ENCODE measurements around the gene LGALSL. TPM values are rescaled to one million over a fixed set of nuclear protein-coding genes. Genes with fewer than 3 reads are reported as not detected.

LGALSL gene
- total RNA-seq, 1 experiment from 2014 or later = 14.2 TPM

DNA sequence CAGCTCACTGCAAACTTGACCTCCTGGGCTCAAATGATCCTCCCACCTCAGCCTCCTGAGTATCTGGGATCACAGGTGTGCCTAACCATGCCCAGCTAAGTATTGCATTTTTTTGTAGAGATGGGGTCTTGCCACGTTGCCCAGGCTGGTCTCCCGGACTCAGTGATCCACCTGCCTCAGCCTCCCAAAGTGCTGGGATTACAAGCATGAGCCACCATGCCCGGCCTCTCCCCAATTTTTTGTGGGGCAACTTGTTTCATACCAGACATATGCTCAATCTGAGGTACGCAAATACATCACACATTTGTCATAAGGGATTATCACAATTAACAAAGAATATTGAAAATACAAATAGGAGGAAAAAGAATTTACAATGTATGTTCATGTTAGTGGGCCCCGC is 27.7 kb downstream of the LGALSL start:
- no peak for DNase-seq (ENCODE audit: low read depth, low spot score)
- no TSS peak for BruUV-seq (replicated peaks)
- Histone ChIP-seq H4K20me1 (ENCODE audit: insufficient read depth) (no peaks in the 10 kb centered on the region), H3K4me2 (ENCODE audit: low read length) (no peak overlapping the region), H3K9ac (ENCODE audit: low read length) (no peak overlapping the region), H3K9me2 (ENCODE audit: insufficient read depth) (no peaks in the 10 kb centered on the region), H3K4me1 (ENCODE audit: control insufficient read depth in 1 of 2, insufficient read depth in 2 of 2, low read length in 2 of 2) (peaks cover 0 to 5% of the 10 kb centered on the region in 2 experiments; a peak in 1 of 4 replicates), H3K9me3 (ENCODE audit: control insufficient read depth in 1 of 2, insufficient read depth in 1 of 2, low read depth in 1 of 2, low read length in 2 of 2) (no peaks in the 10 kb centered on the region), H3K4me3 (replicated peaks in 1 of 2; ENCODE audit: low read depth in 1 of 2, low read length in 2 of 2) (no peak overlapping the region), H3K27ac (ENCODE audit: low read depth, low read length) (no peak overlapping the region), H3K36me3 (ENCODE audit: control insufficient read depth in 1 of 2, insufficient read depth in 2 of 2, low read length in 2 of 2) (no peaks in the 10 kb centered on the region), H3K27me3 (ENCODE audit: insufficient read depth, low read length) (no peaks in the 10 kb centered on the region; the same call in 1 of the 2 replicates), H3K79me2 (ENCODE audit: insufficient read depth, low read length) (no peaks in the 10 kb centered on the region), H2AFZ (ENCODE audit: low read depth, low read length, poor library complexity, severe bottlenecking) (no peak overlapping the region)
- ChIA-PET CTCF (interaction anchor here (3.2 kb wide), 1 partner anchor 151 kb away, joined by 7 read pairs; no protein-coding TSS in a partner anchor), RAD21 (ENCODE audit: low non-redundant PET in 1 of 2, low total read pairs in 2 of 2, uncharacterized antibody in 2 of 2, unreplicated experiment in 2 of 2) (no interaction called here), POLR2A (no interaction called here)
- no peak for ATAC-seq
- intact Hi-C loops (cut with micrococcal nuclease) = no loop called here
- no peak for TF ChIP-seq RAD21 (IDR thresholded peaks at IDR 0.05; ENCODE audit: low read depth)
- no peak for TF ChIP-seq YY1 (IDR thresholded peaks at IDR 0.05; ENCODE audit: extremely low read depth, insufficient replicate concordance, low read depth, low read length)

DNA sequence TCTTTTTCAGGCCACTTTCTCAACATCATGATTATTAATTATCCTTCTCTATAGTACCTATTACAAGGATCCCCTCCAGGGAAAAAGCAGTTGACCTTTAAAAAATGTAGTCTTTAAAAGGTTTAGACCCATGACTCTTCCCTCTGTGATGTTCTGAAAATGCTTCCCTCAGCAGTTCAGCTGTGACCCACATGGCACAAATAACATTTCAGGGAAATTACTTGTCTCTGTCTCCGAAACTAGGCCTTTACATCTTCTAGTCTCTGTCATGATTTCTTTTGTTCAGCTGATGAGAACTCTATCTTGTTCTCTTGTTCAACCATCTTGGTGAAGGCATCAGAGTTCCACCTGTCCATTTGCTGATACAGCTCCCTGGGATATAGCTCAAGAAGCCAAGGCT is 28.3 kb downstream of the LGALSL start:
- H3K4me2 ChIP-seq (ENCODE audit: low read length) = no peak overlapping the region
- intact Hi-C loops (cut with micrococcal nuclease) = no loop called here
- no peak overlapping the region for H2AFZ ChIP-seq (ENCODE audit: low read depth, low read length, poor library complexity, severe bottlenecking)
- ATAC-seq (no peak), DNase-seq (ENCODE audit: low read depth, low spot score) (no peak)
- ChIA-PET POLR2A (no interaction called here), RAD21 (ENCODE audit: low non-redundant PET in 1 of 2, low total read pairs in 2 of 2, uncharacterized antibody in 2 of 2, unreplicated experiment in 2 of 2) (no interaction called here), CTCF (interaction anchor here (1.2 to 3.2 kb wide), 2 partner anchors 42 to 151 kb away, joined by 3 to 7 read pairs; partner anchors contain the start of gene AFTPH)
- H3K4me1 ChIP-seq (ENCODE audit: control insufficient read depth in 1 of 2, insufficient read depth in 2 of 2, low read length in 2 of 2) = peaks cover 0 to 5% of the 10 kb centered on the region in 2 experiments; a peak in 1 of 4 replicates
- no peak overlapping the region for H3K9ac ChIP-seq (ENCODE audit: low read length)
- H3K27ac ChIP-seq (ENCODE audit: low read depth, low read length) = no peak overlapping the region
- H3K36me3 ChIP-seq (ENCODE audit: control insufficient read depth in 1 of 2, insufficient read depth in 2 of 2, low read length in 2 of 2) = no peaks in the 10 kb centered on the region
- BruUV-seq (replicated peaks) = no TSS peak
- no peaks in the 10 kb centered on the region for H4K20me1 ChIP-seq (ENCODE audit: insufficient read depth)
- no peaks in the 10 kb centered on the region for H3K9me2 ChIP-seq (ENCODE audit: insufficient read depth)
- no peaks in the 10 kb centered on the region for H3K79me2 ChIP-seq (ENCODE audit: insufficient read depth, low read length)
- H3K9me3 ChIP-seq (ENCODE audit: control insufficient read depth in 1 of 2, insufficient read depth in 1 of 2, low read depth in 1 of 2, low read length in 2 of 2) = no peaks in the 10 kb centered on the region
- no peak overlapping the region for H3K4me3 ChIP-seq (replicated peaks in 1 of 2; ENCODE audit: low read depth in 1 of 2, low read length in 2 of 2)
- H3K27me3 ChIP-seq (ENCODE audit: insufficient read depth, low read length) = no peaks in the 10 kb centered on the region; the same call in 1 of the 2 replicates
- no peak for TF ChIP-seq FOSL1 (IDR thresholded peaks at IDR 0.05; ENCODE audit: low read depth)
- no peak for TF ChIP-seq EZH2phosphoT487 (IDR thresholded peaks at IDR 0.05; ENCODE audit: borderline replicate concordance)
- TF ChIP-seq ELF1 (IDR thresholded peaks at IDR 0.05; ENCODE audit: borderline replicate concordance, low read depth) = no peak
- TF ChIP-seq ZNF274 (IDR thresholded peaks at IDR 0.05; ENCODE audit: low read depth, low read length) = no peak
- no peak for TF ChIP-seq CBX3 (IDR thresholded peaks at IDR 0.05; ENCODE audit: low read depth)
- TF ChIP-seq, protein P1, sequence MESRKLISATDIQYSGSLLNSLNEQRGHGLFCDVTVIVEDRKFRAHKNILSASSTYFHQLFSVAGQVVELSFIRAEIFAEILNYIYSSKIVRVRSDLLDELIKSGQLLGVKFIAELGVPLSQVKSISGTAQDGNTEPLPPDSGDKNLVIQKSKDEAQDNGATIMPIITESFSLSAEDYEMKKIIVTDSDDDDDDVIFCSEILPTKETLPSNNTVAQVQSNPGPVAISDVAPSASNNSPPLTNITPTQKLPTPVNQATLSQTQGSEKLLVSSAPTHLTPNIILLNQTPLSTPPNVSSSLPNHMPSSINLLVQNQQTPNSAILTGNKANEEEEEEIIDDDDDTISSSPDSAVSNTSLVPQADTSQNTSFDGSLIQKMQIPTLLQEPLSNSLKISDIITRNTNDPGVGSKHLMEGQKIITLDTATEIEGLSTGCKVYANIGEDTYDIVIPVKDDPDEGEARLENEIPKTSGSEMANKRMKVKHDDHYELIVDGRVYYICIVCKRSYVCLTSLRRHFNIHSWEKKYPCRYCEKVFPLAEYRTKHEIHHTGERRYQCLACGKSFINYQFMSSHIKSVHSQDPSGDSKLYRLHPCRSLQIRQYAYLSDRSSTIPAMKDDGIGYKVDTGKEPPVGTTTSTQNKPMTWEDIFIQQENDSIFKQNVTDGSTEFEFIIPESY (IDR thresholded peaks at IDR 0.05; ENCODE audit: extremely low read depth, insufficient replicate concordance, low read length) = no peak
- TF ChIP-seq, protein P2, sequence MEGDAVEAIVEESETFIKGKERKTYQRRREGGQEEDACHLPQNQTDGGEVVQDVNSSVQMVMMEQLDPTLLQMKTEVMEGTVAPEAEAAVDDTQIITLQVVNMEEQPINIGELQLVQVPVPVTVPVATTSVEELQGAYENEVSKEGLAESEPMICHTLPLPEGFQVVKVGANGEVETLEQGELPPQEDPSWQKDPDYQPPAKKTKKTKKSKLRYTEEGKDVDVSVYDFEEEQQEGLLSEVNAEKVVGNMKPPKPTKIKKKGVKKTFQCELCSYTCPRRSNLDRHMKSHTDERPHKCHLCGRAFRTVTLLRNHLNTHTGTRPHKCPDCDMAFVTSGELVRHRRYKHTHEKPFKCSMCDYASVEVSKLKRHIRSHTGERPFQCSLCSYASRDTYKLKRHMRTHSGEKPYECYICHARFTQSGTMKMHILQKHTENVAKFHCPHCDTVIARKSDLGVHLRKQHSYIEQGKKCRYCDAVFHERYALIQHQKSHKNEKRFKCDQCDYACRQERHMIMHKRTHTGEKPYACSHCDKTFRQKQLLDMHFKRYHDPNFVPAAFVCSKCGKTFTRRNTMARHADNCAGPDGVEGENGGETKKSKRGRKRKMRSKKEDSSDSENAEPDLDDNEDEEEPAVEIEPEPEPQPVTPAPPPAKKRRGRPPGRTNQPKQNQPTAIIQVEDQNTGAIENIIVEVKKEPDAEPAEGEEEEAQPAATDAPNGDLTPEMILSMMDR (IDR thresholded peaks at IDR 0.05 in 2 of 3, conservative IDR thresholded peaks at IDR 0.05 in 1 of 3; ENCODE audit: borderline replicate concordance in 1 of 3, insufficient read depth in 1 of 3, low read depth in 2 of 3, low read length in 2 of 3) = no peak
- no peak for TF ChIP-seq TCF7L2 (IDR thresholded peaks at IDR 0.05; ENCODE audit: borderline replicate concordance, extremely low read depth, insufficient read depth, insufficient read length)
- no peak for TF ChIP-seq EZH2 (IDR thresholded peaks at IDR 0.05)

Measured in HCT116 (cell line).